Measurements from ENCODE around the gene MAP3K4. TPM values are rescaled to one million over a fixed set of nuclear protein-coding genes. Genes with fewer than 3 reads are reported as not detected.

The MAP3K4 gene
- polyA plus RNA-seq, 1 donor from 2014 or later, result 31.0 TPM

- no peaks in the 10 kb centered on the region for H3K9me2 ChIP-seq (ENCODE audit: insufficient read depth, low read length)
- no peak overlapping the region for H2AFZ ChIP-seq (ENCODE audit: low read depth, low read length)
- no peak overlapping the region for H3K9ac ChIP-seq (ENCODE audit: low read length)
- no peak overlapping the region for H3K4me3 ChIP-seq (ENCODE audit: low read length)
- H4K20me1 ChIP-seq (ENCODE audit: insufficient read depth), result no peaks in the 10 kb centered on the region
- TF ChIP-seq CTCF (IDR thresholded peaks at IDR 0.05; ENCODE audit: poor library complexity, severe bottlenecking), result no peak
- no peak for TF ChIP-seq MXI1 (conservative IDR thresholded peaks at IDR 0.05; ENCODE audit: poor library complexity, severe bottlenecking)
- TF ChIP-seq RAD21 (conservative IDR thresholded peaks at IDR 0.05), result no peak
- no peak for TF ChIP-seq POLR2AphosphoS5 (IDR thresholded peaks at IDR 0.05)
- TF ChIP-seq EZH2 (IDR thresholded peaks at IDR 0.05; ENCODE audit: borderline replicate concordance, insufficient read depth, low read length, poor library complexity, severe bottlenecking), result no peak
- no peak for TF ChIP-seq EP300 (conservative IDR thresholded peaks at IDR 0.05; ENCODE audit: poor library complexity, severe bottlenecking)
- TF ChIP-seq REST (IDR thresholded peaks at IDR 0.05; ENCODE audit: borderline replicate concordance), result no peak
- no peak for TF ChIP-seq SMC3 (conservative IDR thresholded peaks at IDR 0.05; ENCODE audit: poor library complexity)
- no peak for TF ChIP-seq TAF1 (IDR thresholded peaks at IDR 0.05; ENCODE audit: low read depth)
- no peaks in the 10 kb centered on the region for H3F3A ChIP-seq (ENCODE audit: insufficient read depth, low read length, poor library complexity, severe bottlenecking)
- no peak overlapping the region for H3K4me2 ChIP-seq (ENCODE audit: low read length)
- no peaks in the 10 kb centered on the region for H3K79me2 ChIP-seq (replicated peaks; ENCODE audit: insufficient read depth, low read length)
- no peaks in the 10 kb centered on the region for H3K9me3 ChIP-seq (ENCODE audit: low read length)
- H3K27ac ChIP-seq (ENCODE audit: low read length), result no peak overlapping the region
- no peaks in the 10 kb centered on the region for H3K27me3 ChIP-seq (ENCODE audit: insufficient read depth, low read depth, low read length)
- H3K36me3 ChIP-seq (ENCODE audit: insufficient read depth, low read length), result peaks cover 16% of the 10 kb centered on the region
Observed at GRCh38 chr6:161111261-161111660, 119.7 kb downstream of the MAP3K4 start.

GRCh38 chr6:161115468-161115867 is 123.9 kb downstream of the MAP3K4 start:
- Histone ChIP-seq H2AFZ (ENCODE audit: low read depth, low read length) (no peak overlapping the region), H3K79me2 (replicated peaks; ENCODE audit: insufficient read depth, low read length) (no peaks in the 10 kb centered on the region), H3K4me3 (ENCODE audit: low read length) (no peak overlapping the region), H3K9me2 (ENCODE audit: insufficient read depth, low read length) (no peaks in the 10 kb centered on the region), H3F3A (ENCODE audit: insufficient read depth, low read length, poor library complexity, severe bottlenecking) (no peaks in the 10 kb centered on the region), H4K20me1 (ENCODE audit: insufficient read depth) (no peaks in the 10 kb centered on the region), H3K9me3 (ENCODE audit: low read length) (no peaks in the 10 kb centered on the region), H3K36me3 (ENCODE audit: insufficient read depth, low read length) (peaks cover 17% of the 10 kb centered on the region), H3K27ac (ENCODE audit: low read length) (no peak overlapping the region), H3K27me3 (ENCODE audit: insufficient read depth, low read depth, low read length) (no peaks in the 10 kb centered on the region), H3K4me2 (ENCODE audit: low read length) (no peak overlapping the region), H3K9ac (ENCODE audit: low read length) (no peak overlapping the region)
- TF ChIP-seq REST (IDR thresholded peaks at IDR 0.05; ENCODE audit: borderline replicate concordance), result no peak
- no peak for TF ChIP-seq POLR2AphosphoS5 (IDR thresholded peaks at IDR 0.05)
- TF ChIP-seq TAF1 (IDR thresholded peaks at IDR 0.05; ENCODE audit: low read depth), result no peak
- TF ChIP-seq CTCF (IDR thresholded peaks at IDR 0.05; ENCODE audit: poor library complexity, severe bottlenecking), result no peak
- no peak for TF ChIP-seq MXI1 (conservative IDR thresholded peaks at IDR 0.05; ENCODE audit: poor library complexity, severe bottlenecking)
- no peak for TF ChIP-seq RAD21 (conservative IDR thresholded peaks at IDR 0.05)
